Measurements from ENCODE around the gene OPA3. TPM values are rescaled to one million over a fixed set of nuclear protein-coding genes. Genes with fewer than 3 reads are reported as not detected.

The OPA3 gene
- total and polyA plus RNA-seq, 2 experiments from 2014 or later: 11.5 to 14.5 TPM

- TF ChIP-seq ZNF462 (CRISPR knock-in tag; IDR thresholded peaks at IDR 0.05): no peak
- TF ChIP-seq POLR2AphosphoS5 (IDR thresholded peaks at IDR 0.05; ENCODE audit: low read depth): no peak
Measured at GRCh38 chr19:45497791-45498190, 86.8 kb downstream of the OPA3 start (continued).

GRCh38 chr19:45496349-45496953 is 88.2 kb downstream of the OPA3 start:
- H3K9me3 Mint-ChIP-seq: no peaks in the 10 kb centered on the region; the same call in 2 of the 3 replicates
- peak; percentile 86 for DNase-seq (ENCODE audit: low spot score)
- Histone ChIP-seq H3K9me2 (ENCODE audit: insufficient read depth) (no peaks in the 10 kb centered on the region), H3K4me1 (ENCODE audit: insufficient read depth) (peaks cover 26% of the 10 kb centered on the region; the same call in 1 of the 2 replicates), H3K4me2 (peak overlapping the region; percentile 91), H4K20me1 (replicated peaks; ENCODE audit: insufficient read depth) (peaks cover 2% of the 10 kb centered on the region; the same call in 1 of the 2 replicates), H3K27me3 (ENCODE audit: insufficient read depth) (peaks cover 15% of the 10 kb centered on the region; the same call in 1 of the 2 replicates), H3F3A (replicated peaks; ENCODE audit: low read depth) (peaks cover 17% of the 10 kb centered on the region), H3K4me3 (peak overlapping the region; percentile 90), H2AFZ (no peak overlapping the region), H3K36me3 (ENCODE audit: insufficient read depth) (no peaks in the 10 kb centered on the region), H3K79me2 (replicated peaks; ENCODE audit: insufficient read depth) (no peaks in the 10 kb centered on the region), H3K27ac (ENCODE audit: low read depth) (no peak overlapping the region)
- no peak overlapping the region for H3K27ac Mint-ChIP-seq
- peaks cover 39% of the 10 kb centered on the region for H3K27me3 Mint-ChIP-seq (ENCODE audit: insufficient read depth, low read depth, poor library complexity)
- H3K36me3 Mint-ChIP-seq (ENCODE audit: low read depth): peaks cover 4% of the 10 kb centered on the region; the same call in 1 of the 3 replicates
- peaks cover 44% of the 10 kb centered on the region for H3K4me1 Mint-ChIP-seq
- peak; percentile 6 for ATAC-seq
- peak overlapping the region; percentile 71 for H3K4me3 Mint-ChIP-seq
- TF ChIP-seq REST (IDR thresholded peaks at IDR 0.05; ENCODE audit: unreplicated experiment) (peak; percentile 100), POLR2AphosphoS5 (IDR thresholded peaks at IDR 0.05; ENCODE audit: low read depth) (no peak), ZNF462 (CRISPR knock-in tag; IDR thresholded peaks at IDR 0.05) (no peak)

All from GM23338 (cell line).